Left hindlimb (tissue), 1 donor: ENCODE results near the gene BTBD9.

Experiments used
- DNase-seq: peaks from one replicate; pipeline ENCODE4 v3.0.0-alpha.2; 2018

The BTBD9 gene

GRCh38 chr6:38423746-38424145, 216.0 kb downstream of the BTBD9 start:
- DNase-seq, result no peak

GRCh38 chr6:38420207-38420606, 219.5 kb downstream of the BTBD9 start:
- DNase-seq, result no peak

- no peak for DNase-seq
These were observed 222.2 kb downstream of the BTBD9 start for GRCh38 chr6:38417521-38417920.

GRCh38 chr6:38415231-38416005, 224.3 kb downstream of the BTBD9 start:
- no peak for DNase-seq

- DNase-seq, result no peak
These were observed 226.5 kb downstream of the BTBD9 start for GRCh38 chr6:38413102-38413800.

- no peak for DNase-seq
These were observed 232.5 kb downstream of the BTBD9 start for GRCh38 chr6:38407192-38407591.

- DNase-seq, result no peak
These were observed 233.6 kb downstream of the BTBD9 start for GRCh38 chr6:38406096-38406495.

- no peak for DNase-seq
These were observed 234.7 kb downstream of the BTBD9 start for GRCh38 chr6:38404900-38405556.

GRCh38 chr6:38404355-38404754, 235.4 kb downstream of the BTBD9 start:
- no peak for DNase-seq

- DNase-seq, result no peak
These were observed 236.2 kb downstream of the BTBD9 start for GRCh38 chr6:38403548-38403947.

- DNase-seq, result no peak
These were observed 239.0 kb downstream of the BTBD9 start for GRCh38 chr6:38400764-38401163.

- no peak for DNase-seq
These were observed 239.6 kb downstream of the BTBD9 start for GRCh38 chr6:38400101-38400500.

- DNase-seq, result no peak
These were observed 243.5 kb downstream of the BTBD9 start for GRCh38 chr6:38396209-38396608.

- no peak for DNase-seq
These were observed 245.7 kb downstream of the BTBD9 start for GRCh38 chr6:38393986-38394385.

GRCh38 chr6:38391626-38392579, 247.8 kb downstream of the BTBD9 start:
- no peak for DNase-seq

- DNase-seq, result no peak
These were observed 248.5 kb downstream of the BTBD9 start for GRCh38 chr6:38391206-38391605.

GRCh38 chr6:38389875-38390274, 249.9 kb downstream of the BTBD9 start:
- DNase-seq, result no peak

GRCh38 chr6:38387971-38388370, 251.8 kb downstream of the BTBD9 start:
- DNase-seq, result no peak

GRCh38 chr6:38387461-38387860, 252.3 kb downstream of the BTBD9 start:
- no peak for DNase-seq

- no peak for DNase-seq
These were observed 260.9 kb downstream of the BTBD9 start for GRCh38 chr6:38378801-38379200.

GRCh38 chr6:38375937-38376336, 263.8 kb downstream of the BTBD9 start:
- DNase-seq, result no peak

GRCh38 chr6:38375341-38375740, 264.4 kb downstream of the BTBD9 start:
- DNase-seq, result no peak

GRCh38 chr6:38371881-38372280, 267.8 kb downstream of the BTBD9 start:
- no peak for DNase-seq
